ENCODE data around the gene PCCA. TPM values are rescaled to one million over a fixed set of nuclear protein-coding genes. Genes with fewer than 3 reads are reported as not detected.

The PCCA gene
- total and polyA plus RNA-seq, 2 of the 13 experiments (the other 11 are each of a cell fraction or from before 2014, with no cell fraction given) = 15.0 to 32.2 TPM

DNA sequence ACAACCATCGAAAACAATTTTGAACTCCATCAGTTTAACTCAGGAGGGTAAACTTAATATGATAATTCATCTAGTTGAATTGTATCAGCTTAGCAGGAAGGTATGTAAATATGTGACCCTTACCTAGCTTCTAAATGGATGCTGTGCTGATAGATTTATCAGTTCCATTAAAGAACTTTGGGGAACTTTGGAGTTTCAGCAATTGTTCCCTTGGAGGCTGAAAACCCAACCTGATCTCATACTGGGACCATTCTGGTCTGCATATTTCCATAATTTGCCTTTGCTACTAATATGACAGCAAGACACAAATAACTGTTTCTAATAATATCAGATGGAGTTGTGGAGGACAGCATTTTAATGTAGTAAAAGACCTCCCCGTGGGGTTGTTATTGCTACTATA is 371.9 kb downstream of the PCCA start:
- Histone ChIP-seq H3K36me3 (replicated peaks in 1 of 2; ENCODE audit: control insufficient read depth in 1 of 2, insufficient read depth in 2 of 2, low read length in 2 of 2) (no peaks in the 10 kb centered on the region), H4K20me1 (ENCODE audit: insufficient read depth, low read length) (no peaks in the 10 kb centered on the region), H3K4me3 (replicated peaks in 1 of 3; ENCODE audit: insufficient read depth in 1 of 3, low read depth in 2 of 3, low read length in 3 of 3) (no peak overlapping the region), H3K79me2 (ENCODE audit: insufficient read depth, low read length) (no peaks in the 10 kb centered on the region), H2AFZ (ENCODE audit: low read length) (no peak overlapping the region), H3K4me1 (ENCODE audit: insufficient read depth, low read length) (no peaks in the 10 kb centered on the region), H3K9me3 (ENCODE audit: low read length) (no peaks in the 10 kb centered on the region), H3K27me3 (ENCODE audit: control insufficient read depth in 1 of 2, insufficient read depth in 2 of 2, low read length in 2 of 2) (no peaks in the 10 kb centered on the region), H3K9ac (ENCODE audit: insufficient read depth, low read depth, low read length) (no peak overlapping the region), H3K27ac (ENCODE audit: extremely low read length, insufficient read depth, low read length) (no peak overlapping the region), H3K4me2 (ENCODE audit: low read depth, low read length) (no peak overlapping the region)
- CTCF ChIA-PET (ENCODE audit: low intra/inter-chr PET ratio, low total read pairs) = no interaction called here
- ATAC-seq (no peak), DNase-seq (ENCODE audit: low spot score) (no peak), FAIRE-seq (no peak)
- WGBS (ENCODE audit: low lambda C conversion rate) = 96% methylated on average over 2 of the region's 2 CpGs
- in situ Hi-C loops (cut with HindIII; ENCODE audit: extremely low pct_ligation_motif_present, low pct_unique_long_range_greater_than_20kb) = no loop called here
- POLR2A ChIA-PET = no interaction called here
- TF ChIP-seq ZNF543 (CRISPR knock-in tag; IDR thresholded peaks at IDR 0.05) (no peak), NR2F6 (IDR thresholded peaks at IDR 0.05) (no peak), NR2F6 (CRISPR knock-in tag; IDR thresholded peaks at IDR 0.05) (no peak), ZNF432 (CRISPR knock-in tag; IDR thresholded peaks at IDR 0.05; ENCODE audit: borderline replicate concordance) (no peak), ZFP82 (CRISPR knock-in tag; IDR thresholded peaks at IDR 0.05; ENCODE audit: borderline replicate concordance) (no peak), ZNF749 (CRISPR knock-in tag; IDR thresholded peaks at IDR 0.05; ENCODE audit: borderline replicate concordance) (no peak), ZNF839 (CRISPR knock-in tag; IDR thresholded peaks at IDR 0.05; ENCODE audit: borderline replicate concordance) (no peak), FOXP1 (IDR thresholded peaks at IDR 0.05) (no peak), FOXP1 (CRISPR knock-in tag; IDR thresholded peaks at IDR 0.05) (no peak)
- TF ChIP-seq, protein P1, sequence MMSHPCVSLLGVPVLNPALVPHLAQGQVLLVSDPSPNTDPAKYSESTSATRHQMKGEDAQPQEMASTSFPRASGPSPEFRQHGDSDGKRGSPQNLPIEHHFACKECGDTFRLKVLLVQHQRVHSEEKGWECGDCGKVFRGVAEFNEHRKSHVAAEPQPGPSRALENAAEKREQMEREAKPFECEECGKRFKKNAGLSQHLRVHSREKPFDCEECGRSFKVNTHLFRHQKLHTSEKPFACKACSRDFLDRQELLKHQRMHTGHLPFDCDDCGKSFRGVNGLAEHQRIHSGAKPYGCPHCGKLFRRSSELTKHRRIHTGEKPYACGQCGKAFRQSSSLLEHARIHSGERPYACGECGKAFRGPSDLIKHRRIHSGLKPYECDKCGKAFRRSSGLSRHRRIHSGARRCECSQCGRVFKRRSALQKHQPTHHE (CRISPR knock-in tag; IDR thresholded peaks at IDR 0.05; ENCODE audit: borderline replicate concordance) = no peak
- TF ChIP-seq, protein P2, sequence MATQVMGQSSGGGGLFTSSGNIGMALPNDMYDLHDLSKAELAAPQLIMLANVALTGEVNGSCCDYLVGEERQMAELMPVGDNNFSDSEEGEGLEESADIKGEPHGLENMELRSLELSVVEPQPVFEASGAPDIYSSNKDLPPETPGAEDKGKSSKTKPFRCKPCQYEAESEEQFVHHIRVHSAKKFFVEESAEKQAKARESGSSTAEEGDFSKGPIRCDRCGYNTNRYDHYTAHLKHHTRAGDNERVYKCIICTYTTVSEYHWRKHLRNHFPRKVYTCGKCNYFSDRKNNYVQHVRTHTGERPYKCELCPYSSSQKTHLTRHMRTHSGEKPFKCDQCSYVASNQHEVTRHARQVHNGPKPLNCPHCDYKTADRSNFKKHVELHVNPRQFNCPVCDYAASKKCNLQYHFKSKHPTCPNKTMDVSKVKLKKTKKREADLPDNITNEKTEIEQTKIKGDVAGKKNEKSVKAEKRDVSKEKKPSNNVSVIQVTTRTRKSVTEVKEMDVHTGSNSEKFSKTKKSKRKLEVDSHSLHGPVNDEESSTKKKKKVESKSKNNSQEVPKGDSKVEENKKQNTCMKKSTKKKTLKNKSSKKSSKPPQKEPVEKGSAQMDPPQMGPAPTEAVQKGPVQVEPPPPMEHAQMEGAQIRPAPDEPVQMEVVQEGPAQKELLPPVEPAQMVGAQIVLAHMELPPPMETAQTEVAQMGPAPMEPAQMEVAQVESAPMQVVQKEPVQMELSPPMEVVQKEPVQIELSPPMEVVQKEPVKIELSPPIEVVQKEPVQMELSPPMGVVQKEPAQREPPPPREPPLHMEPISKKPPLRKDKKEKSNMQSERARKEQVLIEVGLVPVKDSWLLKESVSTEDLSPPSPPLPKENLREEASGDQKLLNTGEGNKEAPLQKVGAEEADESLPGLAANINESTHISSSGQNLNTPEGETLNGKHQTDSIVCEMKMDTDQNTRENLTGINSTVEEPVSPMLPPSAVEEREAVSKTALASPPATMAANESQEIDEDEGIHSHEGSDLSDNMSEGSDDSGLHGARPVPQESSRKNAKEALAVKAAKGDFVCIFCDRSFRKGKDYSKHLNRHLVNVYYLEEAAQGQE (IDR thresholded peaks at IDR 0.05; ENCODE audit: borderline replicate concordance in 1 of 2, low read depth in 1 of 2, low read length in 2 of 2) = no peak
- TF ChIP-seq, protein P3, sequence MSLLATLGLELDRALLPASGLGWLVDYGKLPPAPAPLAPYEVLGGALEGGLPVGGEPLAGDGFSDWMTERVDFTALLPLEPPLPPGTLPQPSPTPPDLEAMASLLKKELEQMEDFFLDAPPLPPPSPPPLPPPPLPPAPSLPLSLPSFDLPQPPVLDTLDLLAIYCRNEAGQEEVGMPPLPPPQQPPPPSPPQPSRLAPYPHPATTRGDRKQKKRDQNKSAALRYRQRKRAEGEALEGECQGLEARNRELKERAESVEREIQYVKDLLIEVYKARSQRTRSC (CRISPR knock-in tag; IDR thresholded peaks at IDR 0.05; ENCODE audit: low read depth) = no peak
- TF ChIP-seq, protein P4, sequence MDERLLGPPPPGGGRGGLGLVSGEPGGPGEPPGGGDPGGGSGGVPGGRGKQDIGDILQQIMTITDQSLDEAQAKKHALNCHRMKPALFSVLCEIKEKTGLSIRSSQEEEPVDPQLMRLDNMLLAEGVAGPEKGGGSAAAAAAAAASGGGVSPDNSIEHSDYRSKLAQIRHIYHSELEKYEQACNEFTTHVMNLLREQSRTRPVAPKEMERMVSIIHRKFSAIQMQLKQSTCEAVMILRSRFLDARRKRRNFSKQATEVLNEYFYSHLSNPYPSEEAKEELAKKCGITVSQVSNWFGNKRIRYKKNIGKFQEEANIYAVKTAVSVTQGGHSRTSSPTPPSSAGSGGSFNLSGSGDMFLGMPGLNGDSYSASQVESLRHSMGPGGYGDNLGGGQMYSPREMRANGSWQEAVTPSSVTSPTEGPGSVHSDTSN (CRISPR knock-in tag; IDR thresholded peaks at IDR 0.05) = no peak
- TF ChIP-seq, protein P5, sequence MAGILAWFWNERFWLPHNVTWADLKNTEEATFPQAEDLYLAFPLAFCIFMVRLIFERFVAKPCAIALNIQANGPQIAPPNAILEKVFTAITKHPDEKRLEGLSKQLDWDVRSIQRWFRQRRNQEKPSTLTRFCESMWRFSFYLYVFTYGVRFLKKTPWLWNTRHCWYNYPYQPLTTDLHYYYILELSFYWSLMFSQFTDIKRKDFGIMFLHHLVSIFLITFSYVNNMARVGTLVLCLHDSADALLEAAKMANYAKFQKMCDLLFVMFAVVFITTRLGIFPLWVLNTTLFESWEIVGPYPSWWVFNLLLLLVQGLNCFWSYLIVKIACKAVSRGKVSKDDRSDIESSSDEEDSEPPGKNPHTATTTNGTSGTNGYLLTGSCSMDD (CRISPR knock-in tag; IDR thresholded peaks at IDR 0.05) = no peak
- intact Hi-C loops (cut with micrococcal nuclease; ENCODE audit: unreplicated experiment) = no loop called here
- BruUV-seq (replicated peaks) = no TSS peak
